Skin of body (tissue), 2 donors: ENCODE data around the gene RNU1-4. TPM values are rescaled to one million over a fixed set of nuclear protein-coding genes. Genes with fewer than 3 reads are reported as not detected.
"Not testable (repeated sequence)": the region's sequence is repeated elsewhere in the genome, so short reads cannot be mapped to it uniquely, and the experiment has no call there.

Experiments
- DNase-seq: peaks from one replicate; lab custom pipeline; 2025; lab: John Stamatoyannopoulos, UW
- total RNA-seq: library from RNA; depleted of rRNA; stranded (reverse); fragments of >200 nt; gene quantifications from one replicate; pipeline ENCODE4 v1.2.3, GENCODE V29; 2014

RNU1-4 gene
- total RNA-seq, 1 donor from 2014 or later = 34,682 TPM

GRCh38 chr1:16727190-16728111, 12.9 kb upstream of the RNU1-4 start:
- no peak for DNase-seq

- not testable (repeated sequence) for DNase-seq
These were observed 11.9 kb upstream of the RNU1-4 start for GRCh38 chr1:16728243-16728949.

- not testable (repeated sequence) for DNase-seq
These were observed 7.9 kb upstream of the RNU1-4 start for GRCh38 chr1:16732254-16732896.

GRCh38 chr1:16741230-16741629, 914 bp downstream of the RNU1-4 start:
- not testable (repeated sequence) for DNase-seq

GRCh38 chr1:16747660-16748059, 7.3 kb downstream of the RNU1-4 start:
- not testable (repeated sequence) for DNase-seq

- not testable (repeated sequence) for DNase-seq
These were observed 8.4 kb downstream of the RNU1-4 start for GRCh38 chr1:16748710-16749109.

- not testable (repeated sequence) for DNase-seq
These were observed 9.9 kb downstream of the RNU1-4 start for GRCh38 chr1:16749910-16750888.

- DNase-seq = not testable (repeated sequence)
These were observed 12.5 kb downstream of the RNU1-4 start for GRCh38 chr1:16752770-16753169.

GRCh38 chr1:16755385-16755784, 15.1 kb downstream of the RNU1-4 start:
- DNase-seq = not testable (repeated sequence)

- DNase-seq = not testable (repeated sequence)
These were observed 15.6 kb downstream of the RNU1-4 start for GRCh38 chr1:16755932-16756331.

- not testable (repeated sequence) for DNase-seq
These were observed 17.3 kb downstream of the RNU1-4 start for GRCh38 chr1:16757574-16757973.

GRCh38 chr1:16758060-16758459, 17.7 kb downstream of the RNU1-4 start:
- DNase-seq = not testable (repeated sequence)

GRCh38 chr1:16759041-16759493, 18.8 kb downstream of the RNU1-4 start:
- DNase-seq = not testable (repeated sequence)

- not testable (repeated sequence) for DNase-seq
These were observed 19.5 kb downstream of the RNU1-4 start for GRCh38 chr1:16759650-16760455.

GRCh38 chr1:16760456-16760765, 20.1 kb downstream of the RNU1-4 start:
- not testable (repeated sequence) for DNase-seq

GRCh38 chr1:16760801-16761200, 20.5 kb downstream of the RNU1-4 start:
- not testable (repeated sequence) for DNase-seq

- DNase-seq = not testable (repeated sequence)
These were observed 24.0 kb downstream of the RNU1-4 start for GRCh38 chr1:16764248-16764819.

GRCh38 chr1:16764820-16765655, 24.7 kb downstream of the RNU1-4 start:
- DNase-seq = not testable (repeated sequence)
